ENCODE results near the gene ANKRD28.

DNA sequence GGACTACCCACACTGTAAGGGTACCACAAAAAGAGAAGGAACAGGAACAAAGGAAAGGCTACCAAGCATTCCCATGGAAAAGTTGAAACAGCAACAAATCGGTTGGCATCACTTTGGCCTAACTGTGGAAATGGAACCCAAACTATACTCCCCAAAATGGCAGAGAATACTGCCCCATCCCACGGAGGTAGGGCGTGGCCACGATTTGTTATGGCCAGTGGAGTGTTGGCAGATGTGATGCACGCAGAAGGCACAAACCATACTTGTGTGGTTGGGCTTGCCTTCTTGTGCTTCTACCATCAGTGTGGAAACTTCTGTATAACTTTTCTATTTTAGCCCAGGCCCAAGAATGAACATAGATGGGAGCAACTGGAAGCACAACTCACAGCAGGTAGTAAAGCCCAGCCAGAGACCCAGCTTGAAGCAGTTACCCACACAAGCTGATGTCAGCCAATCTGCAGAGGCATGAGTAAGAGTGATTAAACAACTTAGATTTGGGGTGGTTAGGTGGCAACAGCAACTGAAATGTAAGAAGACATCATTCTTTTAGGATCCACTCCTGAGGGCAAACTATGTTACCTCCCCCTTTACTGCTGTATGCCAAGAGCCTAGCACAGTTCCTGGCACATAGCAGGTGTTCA, 132.1 kb downstream of the ANKRD28 start:
- TF ChIP-seq, protein P1, sequence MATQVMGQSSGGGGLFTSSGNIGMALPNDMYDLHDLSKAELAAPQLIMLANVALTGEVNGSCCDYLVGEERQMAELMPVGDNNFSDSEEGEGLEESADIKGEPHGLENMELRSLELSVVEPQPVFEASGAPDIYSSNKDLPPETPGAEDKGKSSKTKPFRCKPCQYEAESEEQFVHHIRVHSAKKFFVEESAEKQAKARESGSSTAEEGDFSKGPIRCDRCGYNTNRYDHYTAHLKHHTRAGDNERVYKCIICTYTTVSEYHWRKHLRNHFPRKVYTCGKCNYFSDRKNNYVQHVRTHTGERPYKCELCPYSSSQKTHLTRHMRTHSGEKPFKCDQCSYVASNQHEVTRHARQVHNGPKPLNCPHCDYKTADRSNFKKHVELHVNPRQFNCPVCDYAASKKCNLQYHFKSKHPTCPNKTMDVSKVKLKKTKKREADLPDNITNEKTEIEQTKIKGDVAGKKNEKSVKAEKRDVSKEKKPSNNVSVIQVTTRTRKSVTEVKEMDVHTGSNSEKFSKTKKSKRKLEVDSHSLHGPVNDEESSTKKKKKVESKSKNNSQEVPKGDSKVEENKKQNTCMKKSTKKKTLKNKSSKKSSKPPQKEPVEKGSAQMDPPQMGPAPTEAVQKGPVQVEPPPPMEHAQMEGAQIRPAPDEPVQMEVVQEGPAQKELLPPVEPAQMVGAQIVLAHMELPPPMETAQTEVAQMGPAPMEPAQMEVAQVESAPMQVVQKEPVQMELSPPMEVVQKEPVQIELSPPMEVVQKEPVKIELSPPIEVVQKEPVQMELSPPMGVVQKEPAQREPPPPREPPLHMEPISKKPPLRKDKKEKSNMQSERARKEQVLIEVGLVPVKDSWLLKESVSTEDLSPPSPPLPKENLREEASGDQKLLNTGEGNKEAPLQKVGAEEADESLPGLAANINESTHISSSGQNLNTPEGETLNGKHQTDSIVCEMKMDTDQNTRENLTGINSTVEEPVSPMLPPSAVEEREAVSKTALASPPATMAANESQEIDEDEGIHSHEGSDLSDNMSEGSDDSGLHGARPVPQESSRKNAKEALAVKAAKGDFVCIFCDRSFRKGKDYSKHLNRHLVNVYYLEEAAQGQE (IDR thresholded peaks at IDR 0.05; ENCODE audit: low read depth): no peak
- TF ChIP-seq POLR2A (IDR thresholded peaks at IDR 0.05; ENCODE audit: borderline replicate concordance, extremely low read depth, insufficient read depth, insufficient read length) (no peak), YY1 (IDR thresholded peaks at IDR 0.05; ENCODE audit: extremely low read depth, insufficient replicate concordance, low read depth, low read length) (no peak), SIN3A (IDR thresholded peaks at IDR 0.05; ENCODE audit: low read depth) (no peak), FOSL1 (IDR thresholded peaks at IDR 0.05; ENCODE audit: low read depth) (no peak)
- TF ChIP-seq, protein P2, sequence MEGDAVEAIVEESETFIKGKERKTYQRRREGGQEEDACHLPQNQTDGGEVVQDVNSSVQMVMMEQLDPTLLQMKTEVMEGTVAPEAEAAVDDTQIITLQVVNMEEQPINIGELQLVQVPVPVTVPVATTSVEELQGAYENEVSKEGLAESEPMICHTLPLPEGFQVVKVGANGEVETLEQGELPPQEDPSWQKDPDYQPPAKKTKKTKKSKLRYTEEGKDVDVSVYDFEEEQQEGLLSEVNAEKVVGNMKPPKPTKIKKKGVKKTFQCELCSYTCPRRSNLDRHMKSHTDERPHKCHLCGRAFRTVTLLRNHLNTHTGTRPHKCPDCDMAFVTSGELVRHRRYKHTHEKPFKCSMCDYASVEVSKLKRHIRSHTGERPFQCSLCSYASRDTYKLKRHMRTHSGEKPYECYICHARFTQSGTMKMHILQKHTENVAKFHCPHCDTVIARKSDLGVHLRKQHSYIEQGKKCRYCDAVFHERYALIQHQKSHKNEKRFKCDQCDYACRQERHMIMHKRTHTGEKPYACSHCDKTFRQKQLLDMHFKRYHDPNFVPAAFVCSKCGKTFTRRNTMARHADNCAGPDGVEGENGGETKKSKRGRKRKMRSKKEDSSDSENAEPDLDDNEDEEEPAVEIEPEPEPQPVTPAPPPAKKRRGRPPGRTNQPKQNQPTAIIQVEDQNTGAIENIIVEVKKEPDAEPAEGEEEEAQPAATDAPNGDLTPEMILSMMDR (IDR thresholded peaks at IDR 0.05 in 2 of 3, conservative IDR thresholded peaks at IDR 0.05 in 1 of 3; ENCODE audit: borderline replicate concordance in 1 of 3, insufficient read depth in 1 of 3, low read depth in 2 of 3, low read length in 2 of 3): no peak
- TF ChIP-seq, protein P3, sequence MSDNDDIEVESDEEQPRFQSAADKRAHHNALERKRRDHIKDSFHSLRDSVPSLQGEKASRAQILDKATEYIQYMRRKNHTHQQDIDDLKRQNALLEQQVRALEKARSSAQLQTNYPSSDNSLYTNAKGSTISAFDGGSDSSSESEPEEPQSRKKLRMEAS (IDR thresholded peaks at IDR 0.05): no peak
